H1 (cell line): ENCODE results near the gene HECTD4. TPM values are rescaled to one million over a fixed set of nuclear protein-coding genes. Genes with fewer than 3 reads are reported as not detected.

Experiments
- CTCF ChIA-PET: fragments of 300-600 bp; sonication (Branson Sonifier 250); formaldehyde crosslinking; loops from one replicate; lab custom pipeline; 2021; ENCODE audit not compliant: partially characterized antibody; lab: Charles Lee
- POLR2A ChIA-PET: fragments of 300-600 bp; sonication (Branson Sonifier 250); formaldehyde crosslinking; loops from one replicate; lab custom pipeline; 2021; ENCODE audit warnings: inconsistent platforms; ENCODE audit not compliant: partially characterized antibody; lab: Charles Lee
- DNase-seq, 2 experiments: peaks; one replicate each; pipeline versions ENCODE4 v3.0.0 to v3.0.0-alpha.2; 2010 to 2022; ENCODE audit warnings: low spot score in 2 of 2, low read depth in 1 of 2, mixed read lengths in 1 of 2
- FAIRE-seq: peaks from 2 replicates; lab custom pipeline; 2011; peaks lifted over from hg19 to GRCh38; lab: Jason Lieb, UNC
- H2AFZ ChIP-seq: 2 replicates; pipeline ENCODE4 v1.8.1; 2012; ENCODE audit warnings: low read length, inconsistent platforms
- H2AK5ac ChIP-seq: 2 replicates; pipeline ENCODE4 v1.6.1; 2013; ENCODE audit warnings: low read depth, low read length
- H2BK120ac ChIP-seq: replicated peaks from 2 replicates; pipeline ENCODE3; 2013; ENCODE audit warnings: low read depth, low read length, inconsistent platforms
- H2BK12ac ChIP-seq: 2 replicates; pipeline ENCODE4 v1.6.1; 2013; ENCODE audit warnings: low read depth, low read length
- H2BK15ac ChIP-seq: 2 replicates; pipeline ENCODE4 v1.6.1; 2013; ENCODE audit warnings: low read length
- H2BK20ac ChIP-seq: 2 replicates; pipeline ENCODE4 v1.6.1; 2013; ENCODE audit warnings: low read length
- H2BK5ac ChIP-seq: 2 replicates; pipeline ENCODE4 v1.6.1; 2013; ENCODE audit warnings: low read depth, low read length
- H3K14ac ChIP-seq: 2 replicates; pipeline ENCODE4 v1.6.1; 2013; ENCODE audit warnings: inconsistent platforms; ENCODE audit not compliant: insufficient read length
- H3K18ac ChIP-seq: 2 replicates; pipeline ENCODE4 v1.6.1; 2013; ENCODE audit warnings: low read length; ENCODE audit errors: extremely low read depth
- H3K23ac ChIP-seq: 2 replicates; pipeline ENCODE4 v1.6.1; 2013; ENCODE audit warnings: inconsistent platforms; ENCODE audit not compliant: insufficient read length
- H3K23me2 ChIP-seq: 2 replicates; pipeline ENCODE4 v1.6.1; 2013; ENCODE audit warnings: low read depth, low read length
- H3K27ac ChIP-seq: 2 replicates; pipeline ENCODE4 v1.6.1; 2011; ENCODE audit warnings: low read depth, low read length, inconsistent platforms
- H3K27me3 ChIP-seq, 4 experiments: replicated peaks in 1 of 4; 1 replicate in 1 of 4; 2 replicates in 3 of 4; pipeline versions ENCODE4 v1.6.1 to v1.8.1; 2011 to 2013; ENCODE audit warnings: low read length in 3 of 4, mild to moderate bottlenecking in 3 of 4, inconsistent platforms in 2 of 4, mixed read lengths in 2 of 4, moderate library complexity in 1 of 4; ENCODE audit not compliant: control insufficient read depth in 3 of 4, insufficient read depth in 3 of 4; ENCODE audit errors: extremely low read depth in 1 of 4
- H3K36me3 ChIP-seq, 4 experiments: 2 replicates each; pipeline versions ENCODE4 v1.6.1 to v1.8.1; 2011 to 2013; ENCODE audit warnings: mild to moderate bottlenecking in 4 of 4, low read length in 3 of 4, moderate library complexity in 2 of 4, control low read depth in 1 of 4, inconsistent platforms in 1 of 4; ENCODE audit not compliant: insufficient read depth in 4 of 4, control insufficient read depth in 2 of 4
- H3K4ac ChIP-seq: replicated peaks from 2 replicates; pipeline ENCODE3; 2013; ENCODE audit warnings: low read length, low read depth, mixed read lengths, inconsistent platforms; ENCODE audit not compliant: insufficient read length
- H3K4me1 ChIP-seq, 4 experiments: replicated peaks in 1 of 4; 1 replicate in 1 of 4; 2 replicates in 3 of 4; pipeline versions ENCODE4 v1.6.1 to v1.8.1; 2011 to 2013; ENCODE audit warnings: low read length in 3 of 4, inconsistent platforms in 2 of 4, mixed read lengths in 1 of 4; ENCODE audit not compliant: insufficient read depth in 4 of 4, control insufficient read depth in 3 of 4
- H3K4me2 ChIP-seq, 2 experiments: 2 replicates each; pipeline versions ENCODE4 v1.6.1 to v1.8.1; 2011 to 2013; ENCODE audit warnings: low read depth in 2 of 2, low read length in 2 of 2, control low read depth in 1 of 2, inconsistent platforms in 1 of 2, mild to moderate bottlenecking in 1 of 2; ENCODE audit not compliant: insufficient read depth in 1 of 2
- H3K4me3 ChIP-seq, 4 experiments: fragments of 200-600, 300-600 bp in 1 of 4; sonication (generic), shearing (Covaris generic), sonication (Bioruptor Twin) in 1 of 4; 2 replicates each; pipeline versions ENCODE4 v1.5.1 to v1.8.1; 2011 to 2016; ENCODE audit warnings: low read length in 4 of 4, low read depth in 3 of 4, control low read depth in 2 of 4, inconsistent platforms in 2 of 4, mild to moderate bottlenecking in 2 of 4, mixed read lengths in 1 of 4, moderate library complexity in 1 of 4; ENCODE audit not compliant: insufficient read depth in 2 of 4; ENCODE audit errors: extremely low read depth in 1 of 4
- H3K56ac ChIP-seq: replicated peaks from 2 replicates; pipeline ENCODE3; 2013; ENCODE audit warnings: low read depth, mild to moderate bottlenecking, mixed read lengths, low read length, inconsistent platforms; ENCODE audit not compliant: insufficient read length
- H3K79me1 ChIP-seq: 2 replicates; pipeline ENCODE4 v1.6.1; 2013; ENCODE audit warnings: low read depth, low read length, control low read depth
- H3K79me2 ChIP-seq, 2 experiments: 2 replicates each; pipeline versions ENCODE4 v1.6.1 to v1.8.1; 2012 to 2013; ENCODE audit warnings: low read length in 2 of 2, mild to moderate bottlenecking in 2 of 2, inconsistent platforms in 1 of 2; ENCODE audit not compliant: insufficient read depth in 2 of 2, control insufficient read depth in 1 of 2
- H3K9ac ChIP-seq, 4 experiments: replicated peaks in 1 of 4; 1 replicate in 1 of 4; 2 replicates in 3 of 4; pipeline versions ENCODE4 v1.6.1 to v1.8.1; 2011 to 2013; ENCODE audit warnings: low read depth in 3 of 4, low read length in 3 of 4, control low read depth in 2 of 4, mild to moderate bottlenecking in 2 of 4, moderate library complexity in 2 of 4, inconsistent platforms in 1 of 4; ENCODE audit errors: extremely low read depth in 1 of 4
- H3K9me3 ChIP-seq, 2 experiments: 2 replicates each; pipeline versions ENCODE4 v1.6.1 to v1.8.1; 2012 to 2013; ENCODE audit warnings: mild to moderate bottlenecking in 2 of 2, moderate library complexity in 2 of 2, control low read depth in 1 of 2, inconsistent platforms in 1 of 2, low read depth in 1 of 2, low read length in 1 of 2, mixed read lengths in 1 of 2; ENCODE audit not compliant: insufficient read depth in 2 of 2
- H4K20me1 ChIP-seq, 2 experiments: replicated peaks in 1 of 2; 2 replicates each; pipeline versions ENCODE3 to v1.8.1; 2011 to 2013; ENCODE audit warnings: inconsistent platforms in 2 of 2, low read length in 2 of 2, mild to moderate bottlenecking in 1 of 2; ENCODE audit not compliant: insufficient read depth in 2 of 2, control insufficient read depth in 1 of 2
- H4K5ac ChIP-seq: 2 replicates; pipeline ENCODE4 v1.6.1; 2013; ENCODE audit warnings: low read length, low read depth, mixed read lengths, inconsistent platforms; ENCODE audit not compliant: insufficient read length
- H4K8ac ChIP-seq: 2 replicates; pipeline ENCODE4 v1.8.0; 2013; ENCODE audit warnings: mild to moderate bottlenecking, moderate library complexity, low read length, inconsistent platforms; ENCODE audit not compliant: insufficient read depth; ENCODE audit errors: extremely low read depth
- H4K91ac ChIP-seq: replicated peaks from 2 replicates; pipeline ENCODE3; 2013; ENCODE audit warnings: low read length, mixed read lengths, inconsistent platforms; ENCODE audit not compliant: insufficient read length
- CBX8 ChIP-seq: fragments of 300-800, 300-1000 bp; sonication (generic); IDR thresholded peaks from 2 replicates; pipeline ENCODE4 v1.7.1; 2016; ENCODE audit warnings: low read depth, low read length, borderline replicate concordance
- GTF2F1 ChIP-seq: IDR thresholded peaks from 2 replicates; pipeline ENCODE4 v1.6.1; 2012; ENCODE audit warnings: low read depth, low read length, improper control_type of control experiment, borderline replicate concordance
- JUN ChIP-seq: IDR thresholded peaks from 2 replicates; pipeline ENCODE4 v1.6.1; 2011; ENCODE audit warnings: low read depth, mild to moderate bottlenecking, improper control_type of control experiment, low read length
- POLR2A ChIP-seq, 2 experiments: IDR thresholded peaks; 1 replicate in 1 of 2; 2 replicates in 1 of 2; pipeline ENCODE4 v1.6.1; 2011; ENCODE audit warnings: low read depth in 2 of 2, low read length in 2 of 2, mild to moderate bottlenecking in 2 of 2; ENCODE audit errors: control extremely low read depth in 1 of 2
- POU5F1 ChIP-seq: IDR thresholded peaks from 2 replicates; pipeline ENCODE4 v1.6.1; 2011; ENCODE audit warnings: low read depth, mild to moderate bottlenecking, low read length, moderate library complexity
- RAD21 ChIP-seq, 2 experiments: IDR thresholded peaks in 1 of 2; conservative IDR thresholded peaks in 1 of 2; 2 replicates each; pipeline ENCODE4 v1.6.1; 2011; ENCODE audit warnings: low read depth in 2 of 2, low read length in 2 of 2, improper control_type of control experiment in 1 of 2, inconsistent platforms in 1 of 2, mild to moderate bottlenecking in 1 of 2, moderate library complexity in 1 of 2
- SIN3A ChIP-seq, 2 experiments: IDR thresholded peaks in 1 of 2; conservative IDR thresholded peaks in 1 of 2; 2 replicates each; pipeline ENCODE4 v1.6.1; 2011 to 2012; ENCODE audit warnings: low read length in 2 of 2, improper control_type of control experiment in 1 of 2, low read depth in 1 of 2, mild to moderate bottlenecking in 1 of 2
- TEAD4 ChIP-seq: IDR thresholded peaks from 2 replicates; pipeline ENCODE4 v1.6.1; 2012; ENCODE audit warnings: low read depth, low read length, inconsistent platforms, mixed read lengths
- WGBS, 2 experiments: shearing (Covaris generic) in 1 of 2; methylation state at CpG; one replicate each; pipeline versions ENCODE4 v1.1.6 to v1.1.7; 2013 to 2015; ENCODE audit warnings: low lambda C conversion rate in 2 of 2, mixed read lengths in 2 of 2, inconsistent platforms in 1 of 2, low coverage in 1 of 2, missing lambda C conversion rate in 1 of 2; ENCODE audit not compliant: insufficient replicate concordance in 2 of 2, insufficient coverage in 1 of 2, insufficient read length in 1 of 2; ENCODE audit errors: extremely low coverage in 1 of 2, missing lambda C conversion rate in 1 of 2; 5-methylcytosine and 5-hydroxymethylcytosine counted together
- polyA plus RNA-seq, 7 experiments: library from polyadenylated mRNA; depleted of rRNA in 3 of 7; stranded (reverse) in 5 of 7; unstranded in 2 of 7; fragments of >200 nt in 5 of 7; fragments of 200-250 nt in 2 of 7; gene quantifications; 1 replicate in 5 of 7; 2 replicates in 1 of 7; 4 replicates in 1 of 7; pipeline versions ENCODE4 v1.2.1 to v1.2.3, GENCODE V29; 2011 to 2013; ENCODE audit warnings: missing spikeins in 2 of 7, mixed read lengths in 2 of 7
- total RNA-seq: library from RNA; stranded (reverse); fragmentation: NEBNext Ultra II Directional; extraction: Animal tissue kit (Norgen Biotek cat#: 25700); gene quantifications from 2 replicates; pipeline ENCODE4 v1.2.1, GENCODE V29; 2021
- TF ChIP-seq, protein P1 (sequence below): IDR thresholded peaks from 2 replicates; pipeline ENCODE4 v1.6.1; 2011; ENCODE audit warnings: low read depth, mild to moderate bottlenecking, low read length; ENCODE audit not compliant: insufficient read depth

Gene HECTD4
- total and polyA plus RNA-seq, 2 of the 8 experiments (the other 6 are each of a cell fraction or from before 2014, with no cell fraction given): 6.5 to 33.7 TPM

DNA sequence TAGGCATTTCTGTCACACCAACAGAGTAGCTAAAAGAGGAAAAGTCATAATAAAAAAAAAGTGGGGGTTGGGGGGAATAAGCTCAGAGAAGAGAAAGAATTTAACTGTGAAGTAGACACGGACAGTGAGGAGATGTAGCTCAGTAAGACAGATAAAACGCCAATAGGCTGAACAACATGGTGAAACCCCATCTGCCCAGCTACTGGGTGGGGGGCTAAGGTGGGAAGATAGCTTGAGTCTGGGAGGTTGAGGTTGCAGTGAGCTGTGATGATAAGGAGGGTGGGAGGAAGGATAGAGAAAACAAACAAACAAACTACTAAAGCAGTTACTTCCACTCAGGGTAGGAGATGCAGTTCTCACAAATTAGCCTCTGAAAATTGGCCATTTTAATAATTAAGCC, 25.0 kb downstream of the HECTD4 start:
- Histone ChIP-seq H3K9ac (no peak overlapping the region), H2AK5ac (no peak overlapping the region), H2BK12ac (no peak overlapping the region), H3K4me2 (no peak overlapping the region), H3K4me1 (no peaks in the 10 kb centered on the region), H3K27ac (no peak overlapping the region), H3K56ac (no peak overlapping the region), H2BK120ac (no peak overlapping the region), H3K79me1 (no peaks in the 10 kb centered on the region; the same call in 1 of the 2 replicates), H4K20me1 (no peaks in the 10 kb centered on the region), H3K14ac (no peak overlapping the region), H2BK15ac (no peak overlapping the region), H3K36me3 (no peaks in the 10 kb centered on the region), H2BK20ac (no peak overlapping the region), H2AFZ (no peak overlapping the region), H2BK5ac (no peak overlapping the region), H3K23me2 (no peaks in the 10 kb centered on the region), H3K4ac (no peak overlapping the region), H3K27me3 (no peaks in the 10 kb centered on the region), H4K91ac (no peak overlapping the region), H3K23ac (no peak overlapping the region), H4K5ac (no peak overlapping the region), H3K4me3 (no peak overlapping the region), H3K79me2 (peaks cover 0 to 14% of the 10 kb centered on the region in 2 experiments; a peak in 2 of 4 replicates), H3K9me3 (no peaks in the 10 kb centered on the region), H3K18ac (no peak overlapping the region), H4K8ac (no peak overlapping the region)
- TF ChIP-seq POLR2A (IDR thresholded peaks at IDR 0.05; ENCODE audit: control extremely low read depth in 1 of 2, low read depth in 2 of 2, low read length in 2 of 2) (no peak), RAD21 (IDR thresholded peaks at IDR 0.05 in 1 of 2, conservative IDR thresholded peaks at IDR 0.05 in 1 of 2; ENCODE audit: low read depth in 2 of 2, low read length in 2 of 2) (no peak), CBX8 (no peak), TEAD4 (no peak), POU5F1 (no peak), SIN3A (conservative IDR thresholded peaks at IDR 0.05 in 1 of 2, IDR thresholded peaks at IDR 0.05 in 1 of 2; ENCODE audit: low read depth in 1 of 2, low read length in 2 of 2) (no peak), JUN (no peak), GTF2F1 (no peak)
- TF ChIP-seq, protein P1, sequence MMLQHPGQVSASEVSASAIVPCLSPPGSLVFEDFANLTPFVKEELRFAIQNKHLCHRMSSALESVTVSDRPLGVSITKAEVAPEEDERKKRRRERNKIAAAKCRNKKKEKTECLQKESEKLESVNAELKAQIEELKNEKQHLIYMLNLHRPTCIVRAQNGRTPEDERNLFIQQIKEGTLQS: no peak
- ChIA-PET POLR2A (interaction anchor here (0.6 kb wide), 1 partner anchor 374 kb away, joined by 3 read pairs; no protein-coding TSS in a partner anchor), CTCF (interaction anchor here (0.7 to 2.3 kb wide), 4 partner anchors 9 to 158 kb away, joined by 3 to 6 read pairs (median 4); no protein-coding TSS in a partner anchor)
- no peak for FAIRE-seq
- DNase-seq: no peak
- WGBS, 2 experiments: 80% methylated on average over 2 of the region's 2 CpGs; no CpG with 5 or more reads in 1 of the 2 experiments
